GM08714 (cell line): Measurements from ENCODE around the gene TMEM213.

Experiments used
- H3K4me3 ChIP-seq: fragments of 200-500 bp; sonication (Bioruptor generic); 2 replicates; pipeline ENCODE4 v1.5.1; 2014; ENCODE audit warnings: mild to moderate bottlenecking, low read length, inconsistent platforms
- ZNF274 ChIP-seq: IDR thresholded peaks from 2 replicates; pipeline ENCODE4 v1.6.1; 2012; ENCODE audit warnings: mild to moderate bottlenecking, low read depth, low read length

The TMEM213 gene

GRCh38 chr7:138814816-138815332 lies 17.1 kb downstream of the TMEM213 start:
- H3K4me3 ChIP-seq, result no peak overlapping the region
- TF ChIP-seq ZNF274, result no peak

GRCh38 chr7:138816650-138817049 lies 18.9 kb downstream of the TMEM213 start:
- TF ChIP-seq ZNF274, result no peak
- no peak overlapping the region for H3K4me3 ChIP-seq

GRCh38 chr7:138819625-138820024 lies 21.8 kb downstream of the TMEM213 start:
- no peak for TF ChIP-seq ZNF274

DNA sequence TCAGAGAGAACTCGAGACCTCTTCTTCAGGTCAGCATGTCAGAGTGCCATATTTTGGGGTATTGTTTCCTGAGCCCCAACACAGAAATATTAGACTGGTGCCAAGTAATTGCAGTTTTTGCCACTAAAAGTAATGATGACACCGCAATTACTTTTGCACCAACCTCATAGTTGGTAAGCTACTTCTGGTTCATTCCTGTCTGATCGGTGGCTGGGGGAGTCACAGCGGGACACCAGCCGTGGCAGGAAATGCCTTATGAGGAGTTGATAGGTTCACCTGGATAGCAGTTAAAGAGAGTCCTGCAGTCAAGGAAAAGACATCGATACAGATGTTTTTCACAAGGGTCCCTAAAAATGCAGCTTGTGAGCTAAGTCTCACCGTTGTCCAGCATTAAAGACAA lies 24.1 kb downstream of the TMEM213 start:
- no peak overlapping the region for H3K4me3 ChIP-seq
- TF ChIP-seq ZNF274, result no peak

More at GRCh38 chr7:138819625-138820024, 21.8 kb downstream of the TMEM213 start:
- H3K4me3 ChIP-seq, result no peak overlapping the region

GRCh38 chr7:138822867-138823535 lies 25.2 kb downstream of the TMEM213 start:
- no peak for TF ChIP-seq ZNF274
- no peak overlapping the region for H3K4me3 ChIP-seq

DNA sequence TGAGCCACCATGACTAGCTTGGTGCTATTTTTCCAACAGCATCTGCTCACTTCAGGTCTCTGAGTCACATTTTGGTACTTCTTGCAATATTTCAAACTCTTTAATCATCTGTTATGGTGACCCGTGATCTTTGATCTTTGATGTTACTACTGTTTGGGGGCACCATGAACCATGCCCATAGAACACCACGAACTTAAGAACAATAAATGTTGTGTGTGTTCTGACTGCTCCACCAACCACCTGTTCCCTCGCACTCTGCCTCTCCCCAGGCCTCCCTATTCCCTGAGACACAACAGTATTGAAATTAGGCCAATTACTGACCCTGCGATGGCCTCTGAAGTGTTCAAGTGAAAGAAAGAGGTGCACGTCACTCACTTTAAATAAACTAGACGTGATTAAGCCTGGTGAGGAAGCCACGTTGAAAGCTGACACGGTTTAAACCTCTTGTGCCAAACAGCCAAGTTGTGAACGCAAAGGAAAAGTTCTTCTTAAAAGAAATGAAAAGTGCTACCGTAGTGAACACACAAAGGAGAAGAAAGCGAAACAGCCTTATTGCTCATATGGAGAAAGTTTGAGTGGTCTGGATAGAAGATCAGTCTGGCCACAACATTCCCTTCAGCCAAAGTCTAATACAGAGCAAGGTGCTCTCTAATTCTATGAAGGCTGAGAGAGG lies 27.4 kb downstream of the TMEM213 start:
- H3K4me3 ChIP-seq, result no peak overlapping the region
- no peak for TF ChIP-seq ZNF274

- TF ChIP-seq ZNF274, result no peak
- H3K4me3 ChIP-seq, result no peak overlapping the region
Observed at GRCh38 chr7:138828302-138828701, 30.5 kb downstream of the TMEM213 start.

- TF ChIP-seq ZNF274, result no peak
- H3K4me3 ChIP-seq, result no peak overlapping the region
Observed at GRCh38 chr7:138829335-138829734, 31.5 kb downstream of the TMEM213 start.

DNA sequence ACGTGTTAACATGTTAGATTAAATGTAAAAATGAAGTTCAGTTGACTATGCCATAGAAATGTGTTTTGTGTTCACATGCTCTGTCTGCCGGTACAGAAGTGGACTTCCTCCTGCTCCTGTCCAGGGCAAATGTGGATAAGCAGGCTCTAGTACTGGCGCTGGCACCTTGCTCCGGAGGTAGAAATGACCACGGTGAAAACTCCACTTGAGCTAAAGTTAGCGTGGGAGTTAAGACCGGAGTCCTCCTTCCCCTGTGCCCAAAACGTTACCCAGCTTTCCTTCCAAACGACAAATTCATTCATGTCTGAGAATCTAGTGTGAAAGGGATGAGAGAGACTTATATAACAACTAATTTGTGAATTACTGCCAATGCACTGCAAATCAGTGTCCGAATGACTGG lies 35.2 kb downstream of the TMEM213 start:
- no peak overlapping the region for H3K4me3 ChIP-seq
- no peak for TF ChIP-seq ZNF274

GRCh38 chr7:138833596-138833995 lies 35.8 kb downstream of the TMEM213 start:
- TF ChIP-seq ZNF274, result no peak
- H3K4me3 ChIP-seq, result no peak overlapping the region

DNA sequence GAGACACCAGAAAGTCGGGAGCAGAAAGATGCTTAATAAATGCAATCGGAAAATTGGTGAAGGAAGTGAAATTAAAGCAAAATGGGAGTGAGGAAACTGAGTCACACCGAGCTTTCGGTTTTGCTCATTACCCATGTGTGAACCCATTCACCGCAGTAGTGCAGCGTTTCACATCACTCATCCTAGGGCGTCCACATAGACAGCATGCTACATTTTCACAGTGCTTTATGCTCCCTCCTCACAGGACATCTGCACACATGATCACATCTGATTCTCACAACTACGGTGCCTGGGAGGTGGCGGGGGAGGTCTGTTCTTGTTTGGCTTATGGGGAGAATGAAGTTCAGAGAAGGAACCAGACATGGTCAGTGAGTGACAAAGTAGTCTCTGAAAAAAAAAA lies 36.8 kb downstream of the TMEM213 start:
- TF ChIP-seq ZNF274, result no peak
- H3K4me3 ChIP-seq, result no peak overlapping the region

- TF ChIP-seq ZNF274, result no peak
- no peak overlapping the region for H3K4me3 ChIP-seq
Observed at GRCh38 chr7:138835087-138835486, 37.3 kb downstream of the TMEM213 start.

GRCh38 chr7:138837627-138838026 lies 39.8 kb downstream of the TMEM213 start:
- TF ChIP-seq ZNF274, result no peak
- no peak overlapping the region for H3K4me3 ChIP-seq

DNA sequence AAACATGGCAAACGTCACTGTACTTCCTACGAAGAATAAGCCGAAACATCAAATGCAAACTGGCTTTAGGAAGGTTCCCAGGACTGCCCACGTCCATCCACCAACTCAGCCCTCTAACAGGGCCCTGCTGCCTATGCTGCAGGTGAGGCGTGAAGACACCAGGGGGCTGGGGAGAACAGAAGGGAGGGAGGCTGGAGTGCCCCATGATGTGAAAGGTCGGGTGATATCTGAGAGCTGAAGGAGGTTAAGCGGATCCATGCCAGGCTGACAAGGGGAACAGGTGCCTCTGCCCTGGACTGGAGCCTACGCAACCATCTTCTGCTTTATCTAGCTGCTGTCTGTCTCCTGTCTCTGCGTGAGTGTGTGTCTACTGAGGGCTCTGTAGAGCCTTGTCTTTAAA lies 40.4 kb downstream of the TMEM213 start:
- H3K4me3 ChIP-seq, result no peak overlapping the region
- TF ChIP-seq ZNF274, result no peak

GRCh38 chr7:138842111-138842510 lies 44.3 kb downstream of the TMEM213 start:
- no peak for TF ChIP-seq ZNF274
- no peak overlapping the region for H3K4me3 ChIP-seq
